Right lobe of liver (tissue), 6 donors: ENCODE results near the gene PWWP2A. TPM values are rescaled to one million over a fixed set of nuclear protein-coding genes. Genes with fewer than 3 reads are reported as not detected.
"Not testable (repeated sequence)": the region's sequence is repeated elsewhere in the genome, so short reads cannot be mapped to it uniquely, and the experiment has no call there.

Experiments used
- ATAC-seq, 4 donors: fragments of 200-7000 bp; cut with Tn5 transposase; one replicate each; pipeline ENCODE4 v1.9.1; 2020; ENCODE audit warnings: mild to moderate bottlenecking in 4 of 4, moderate library complexity in 4 of 4
- DNase-seq, 3 donors: peaks; one replicate each; pipeline ENCODE4 v3.0.0-alpha.2; 2020
- H3K27ac ChIP-seq, 3 donors: fragments of 200-600 bp; one replicate each; pipeline ENCODE4 v1.8.0; 2022
- H3K27me3 ChIP-seq, 2 donors: fragments of 200-600 bp; one replicate each; pipeline ENCODE4 v1.8.0; 2022
- H3K36me3 ChIP-seq, 4 donors: fragments of 200-600 bp; sonication (generic) in 1 of 4; one replicate each; pipeline versions ENCODE4 v1.5.1 to v1.8.0; 2017 to 2022; ENCODE audit warnings: control low read depth in 1 of 4
- H3K4me1 ChIP-seq, 4 donors: fragments of 200-600 bp; sonication (generic) in 1 of 4; one replicate each; pipeline versions ENCODE4 v1.5.1 to v1.8.0; 2017 to 2022; ENCODE audit warnings: control low read depth in 1 of 4
- H3K4me3 ChIP-seq, 3 donors: fragments of 200-600 bp; one replicate each; pipeline ENCODE4 v1.8.0; 2022
- H3K9me3 ChIP-seq, 4 donors: fragments of 200-600 bp; sonication (generic) in 1 of 4; one replicate each; pipeline versions ENCODE4 v1.5.1 to v1.8.0; 2017 to 2022; ENCODE audit warnings: control low read depth in 1 of 4
- POLR2A ChIP-seq: fragments of 450-650 bp; IDR thresholded peaks from one replicate; pipeline ENCODE4 v1.6.1; 2017; ENCODE audit warnings: antibody characterized with exemption, mild to moderate bottlenecking
- WGBS: methylation state at CpG from one replicate; pipeline ENCODE4 v1.1.6; 2018; ENCODE audit warnings: low coverage, low lambda C conversion rate; ENCODE audit not compliant: insufficient coverage; ENCODE audit errors: missing lambda C conversion rate; 5-methylcytosine and 5-hydroxymethylcytosine counted together
- intact Hi-C, 2 donors: fragments of 100-400 bp; cut with DNase I; formaldehyde crosslinking; loops; one replicate each; pipeline versions ENCODE4 v1.11.2 to v1.14.1; 2022
- total RNA-seq, 6 experiments: library from RNA; depleted of rRNA in 2 of 6; stranded (reverse); fragments of >200 nt in 2 of 6; fragmentation: NEBNext Ultra II Directional in 3 of 6; extraction: Animal tissue kit (Norgen Biotek cat#: 25700) in 3 of 6; gene quantifications; one replicate each; pipeline versions ENCODE4 v1.1.0 to v1.2.4, GENCODE V29; 2016 to 2023
- TF ChIP-seq, protein P1 (sequence below), 4 donors: fragments of 200-600 bp in 3 of 4; fragments of 450-650 bp in 1 of 4; IDR thresholded peaks; one replicate each; pipeline versions ENCODE4 v1.5.1 to v1.8.0; 2016 to 2022; ENCODE audit warnings: antibody characterized with exemption in 4 of 4, mild to moderate bottlenecking in 2 of 4
- donor health status: DM: no; HTN: yes; CAD: no.
- donor health status: DM: no; HTN: no; CAD: no.
- donor health status: DM: no; HTN: no; CAD: no.
- donor health status: DM: no; HTN: yes; CAD: no.
- donor health status: DM: no; HTN: yes; CAD: no.

The PWWP2A gene
- total RNA-seq, 6 experiments from 2014 or later, result 7.4 to 11.8 (median 9.6) TPM

DNA sequence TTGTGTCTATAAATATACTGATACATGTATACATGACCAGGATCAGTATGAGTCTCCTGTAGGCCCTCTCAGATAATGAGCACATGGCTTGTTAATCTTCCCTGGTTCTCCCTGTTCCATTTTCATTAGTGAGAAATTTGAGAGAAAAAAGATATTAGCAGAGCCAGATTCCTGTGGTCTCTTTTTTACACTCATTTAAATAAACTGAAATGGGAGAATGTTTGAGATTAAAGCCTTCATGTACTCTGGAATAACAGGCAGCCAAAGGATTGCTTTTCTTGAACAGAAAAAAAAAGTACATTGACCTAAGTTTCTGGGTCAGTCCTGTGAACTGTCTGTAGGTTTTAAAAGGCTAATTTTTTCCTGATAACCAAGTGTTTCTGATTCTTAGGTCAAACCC lies 44.2 kb downstream of the PWWP2A start:
- Histone ChIP-seq H3K36me3 (no peaks in the 10 kb centered on the region), H3K4me3 (no peak overlapping the region), H3K27ac (no peak overlapping the region), H3K27me3 (no peaks in the 10 kb centered on the region), H3K4me1 (no peaks in the 10 kb centered on the region), H3K9me3 (no peaks in the 10 kb centered on the region)
- DNase-seq, result no peak
- TF ChIP-seq, protein P1, sequence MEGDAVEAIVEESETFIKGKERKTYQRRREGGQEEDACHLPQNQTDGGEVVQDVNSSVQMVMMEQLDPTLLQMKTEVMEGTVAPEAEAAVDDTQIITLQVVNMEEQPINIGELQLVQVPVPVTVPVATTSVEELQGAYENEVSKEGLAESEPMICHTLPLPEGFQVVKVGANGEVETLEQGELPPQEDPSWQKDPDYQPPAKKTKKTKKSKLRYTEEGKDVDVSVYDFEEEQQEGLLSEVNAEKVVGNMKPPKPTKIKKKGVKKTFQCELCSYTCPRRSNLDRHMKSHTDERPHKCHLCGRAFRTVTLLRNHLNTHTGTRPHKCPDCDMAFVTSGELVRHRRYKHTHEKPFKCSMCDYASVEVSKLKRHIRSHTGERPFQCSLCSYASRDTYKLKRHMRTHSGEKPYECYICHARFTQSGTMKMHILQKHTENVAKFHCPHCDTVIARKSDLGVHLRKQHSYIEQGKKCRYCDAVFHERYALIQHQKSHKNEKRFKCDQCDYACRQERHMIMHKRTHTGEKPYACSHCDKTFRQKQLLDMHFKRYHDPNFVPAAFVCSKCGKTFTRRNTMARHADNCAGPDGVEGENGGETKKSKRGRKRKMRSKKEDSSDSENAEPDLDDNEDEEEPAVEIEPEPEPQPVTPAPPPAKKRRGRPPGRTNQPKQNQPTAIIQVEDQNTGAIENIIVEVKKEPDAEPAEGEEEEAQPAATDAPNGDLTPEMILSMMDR (IDR thresholded peaks at IDR 0.05), result no peak
- TF ChIP-seq POLR2A, result no peak
- intact Hi-C loops, result no loop called here
- ATAC-seq, result no peak

GRCh38 chr5:160071916-160072315 lies 47.3 kb downstream of the PWWP2A start:
- no peak overlapping the region for H3K4me3 ChIP-seq
- H3K4me1 ChIP-seq, result no peaks in the 10 kb centered on the region
- H3K36me3 ChIP-seq, result no peaks in the 10 kb centered on the region
- no peaks in the 10 kb centered on the region for H3K27me3 ChIP-seq
- no peak overlapping the region for H3K27ac ChIP-seq
- DNase-seq (no peak), ATAC-seq (peak in 3 of 4 donors; percentile 13 to 60 (median 24))
- no peaks in the 10 kb centered on the region for H3K9me3 ChIP-seq
- intact Hi-C loops, result no loop called here
- WGBS, result 67% methylated on average over 2 of the region's 2 CpGs
- no peak for TF ChIP-seq POLR2A
- TF ChIP-seq, protein P1 (IDR thresholded peaks at IDR 0.05), result no peak

GRCh38 chr5:160071516-160071915 lies 47.7 kb downstream of the PWWP2A start:
- DNase-seq (no peak), ATAC-seq (peak; percentile 66 to 87 (median 68))

DNA sequence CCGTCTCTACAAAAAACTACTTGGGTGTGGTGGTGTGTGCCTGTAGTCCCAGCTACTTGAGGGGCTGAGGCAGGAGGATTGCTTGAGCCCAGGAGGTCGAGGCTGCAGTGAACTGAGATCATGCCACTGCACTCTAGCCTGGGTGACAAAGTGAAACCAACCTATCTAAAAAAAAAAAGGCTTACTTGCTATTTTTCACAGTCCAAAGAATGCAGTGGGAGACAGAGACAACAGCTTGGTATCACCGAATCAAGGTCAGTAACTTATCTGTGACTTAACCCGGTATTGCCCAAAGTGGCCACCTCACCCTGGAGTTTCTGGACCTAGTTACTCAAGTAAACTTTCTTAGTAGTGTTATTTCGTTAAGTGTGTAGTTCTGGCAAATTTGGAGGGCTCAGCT lies 50.1 kb downstream of the PWWP2A start:
- H3K36me3 ChIP-seq, H3K27me3 ChIP-seq, intact Hi-C loops, H3K4me3 ChIP-seq, DNase-seq, H3K9me3 ChIP-seq, H3K27ac ChIP-seq: not testable (repeated sequence)
- WGBS, result 65% methylated on average over 3 of the region's 5 CpGs
- H3K4me1 ChIP-seq, result peaks cover 0 to 17% (median 4%) of the 10 kb centered on the region in 4 donors
- ATAC-seq, result peak in 1 of 4 donors; percentile 13

More at GRCh38 chr5:160071516-160071915, 47.7 kb downstream of the PWWP2A start:
- Histone ChIP-seq H3K27ac (no peak overlapping the region), H3K36me3 (no peaks in the 10 kb centered on the region), H3K27me3 (no peaks in the 10 kb centered on the region), H3K9me3 (no peaks in the 10 kb centered on the region), H3K4me1 (no peaks in the 10 kb centered on the region), H3K4me3 (no peak overlapping the region)
- intact Hi-C loops, result no loop called here
- TF ChIP-seq, protein P1 (IDR thresholded peaks at IDR 0.05), result no peak
- TF ChIP-seq POLR2A, result no peak
- WGBS, result 50% methylated on average over 8 of the region's 8 CpGs

DNA sequence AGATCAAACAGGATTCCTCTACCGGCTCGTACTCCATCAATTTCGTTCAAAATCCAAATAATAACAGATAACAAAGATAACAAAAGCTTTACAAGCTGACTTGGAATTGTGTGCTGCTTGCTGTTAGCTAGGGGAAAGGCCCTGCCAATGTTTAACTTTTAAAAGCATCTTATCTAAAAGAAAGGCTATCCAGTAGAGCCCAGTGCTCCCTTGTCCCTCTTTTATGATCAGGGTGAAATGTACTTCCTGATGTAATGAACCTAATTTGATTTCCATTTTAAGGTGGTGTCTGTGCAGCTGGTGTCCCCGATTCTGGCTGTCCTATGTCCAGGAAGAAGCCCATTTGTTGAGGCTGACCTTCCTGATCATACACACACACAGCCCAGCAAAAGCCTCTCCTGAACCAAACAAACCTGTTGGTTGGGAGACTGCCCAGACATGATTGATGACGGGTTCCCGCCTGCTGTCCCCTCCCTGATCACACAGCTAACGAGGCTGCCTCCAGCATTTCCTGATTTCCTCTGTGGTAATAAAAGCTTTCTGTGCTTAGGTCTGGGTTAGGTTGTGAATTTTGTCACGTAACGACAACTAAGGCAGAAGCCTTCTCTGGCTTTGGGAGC lies 54.1 kb downstream of the PWWP2A start:
- DNase-seq (peak in 1 of 3 donors; percentile 40), ATAC-seq (peak; percentile 27 to 67 (median 54))
- H3K36me3 ChIP-seq, result peaks cover 0 to 8% (median under 1%) of the 10 kb centered on the region in 4 donors
- intact Hi-C loops, result no loop called here
- H3K4me3 ChIP-seq, result no peak overlapping the region
- H3K4me1 ChIP-seq, result peaks cover 0 to 21% (median 6%) of the 10 kb centered on the region in 4 donors
- H3K27me3 ChIP-seq, result no peaks in the 10 kb centered on the region
- peak overlapping the region in 2 of 3 donors; percentile 26 to 69 for H3K27ac ChIP-seq
- TF ChIP-seq, protein P1 (IDR thresholded peaks at IDR 0.05), result no peak
- no peak for TF ChIP-seq POLR2A
- H3K9me3 ChIP-seq, result no peaks in the 10 kb centered on the region
- WGBS, result 45% methylated on average over 5 of the region's 9 CpGs
